Muscle layer of duodenum (tissue), 2 donors: Measurements from ENCODE around the gene PODN.

Experiments
- H3K27ac ChIP-seq: one replicate; pipeline ENCODE4 v1.7.0; 2013; ENCODE audit warnings: mild to moderate bottlenecking, low read length
- H3K27me3 ChIP-seq: one replicate; pipeline ENCODE4 v1.7.0; 2013; ENCODE audit warnings: low read depth, mild to moderate bottlenecking, control low read depth, low read length
- H3K36me3 ChIP-seq, 2 donors: one replicate each; pipeline ENCODE4 v1.7.0; 2013; ENCODE audit warnings: low read length in 2 of 2, control low read depth in 1 of 2, mild to moderate bottlenecking in 1 of 2; ENCODE audit not compliant: insufficient read depth in 2 of 2, control insufficient read depth in 1 of 2
- H3K4me1 ChIP-seq, 2 donors: one replicate each; pipeline ENCODE4 v1.7.0; 2013; ENCODE audit warnings: low read length in 2 of 2, mild to moderate bottlenecking in 2 of 2, control low read depth in 1 of 2, moderate library complexity in 1 of 2; ENCODE audit not compliant: insufficient read depth in 2 of 2, control insufficient read depth in 1 of 2
- H3K4me3 ChIP-seq, 2 donors: one replicate each; pipeline ENCODE4 v1.7.0; 2013; ENCODE audit warnings: low read length in 2 of 2, low read depth in 1 of 2, mild to moderate bottlenecking in 1 of 2
- H3K9me3 ChIP-seq, 2 donors: one replicate each; pipeline ENCODE4 v1.7.0; 2013; ENCODE audit warnings: low read length in 2 of 2, control low read depth in 1 of 2, mild to moderate bottlenecking in 1 of 2; ENCODE audit not compliant: control insufficient read depth in 1 of 2
- donor health status: healthy.

The PODN gene, protein sequence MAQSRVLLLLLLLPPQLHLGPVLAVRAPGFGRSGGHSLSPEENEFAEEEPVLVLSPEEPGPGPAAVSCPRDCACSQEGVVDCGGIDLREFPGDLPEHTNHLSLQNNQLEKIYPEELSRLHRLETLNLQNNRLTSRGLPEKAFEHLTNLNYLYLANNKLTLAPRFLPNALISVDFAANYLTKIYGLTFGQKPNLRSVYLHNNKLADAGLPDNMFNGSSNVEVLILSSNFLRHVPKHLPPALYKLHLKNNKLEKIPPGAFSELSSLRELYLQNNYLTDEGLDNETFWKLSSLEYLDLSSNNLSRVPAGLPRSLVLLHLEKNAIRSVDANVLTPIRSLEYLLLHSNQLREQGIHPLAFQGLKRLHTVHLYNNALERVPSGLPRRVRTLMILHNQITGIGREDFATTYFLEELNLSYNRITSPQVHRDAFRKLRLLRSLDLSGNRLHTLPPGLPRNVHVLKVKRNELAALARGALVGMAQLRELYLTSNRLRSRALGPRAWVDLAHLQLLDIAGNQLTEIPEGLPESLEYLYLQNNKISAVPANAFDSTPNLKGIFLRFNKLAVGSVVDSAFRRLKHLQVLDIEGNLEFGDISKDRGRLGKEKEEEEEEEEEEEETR

DNA sequence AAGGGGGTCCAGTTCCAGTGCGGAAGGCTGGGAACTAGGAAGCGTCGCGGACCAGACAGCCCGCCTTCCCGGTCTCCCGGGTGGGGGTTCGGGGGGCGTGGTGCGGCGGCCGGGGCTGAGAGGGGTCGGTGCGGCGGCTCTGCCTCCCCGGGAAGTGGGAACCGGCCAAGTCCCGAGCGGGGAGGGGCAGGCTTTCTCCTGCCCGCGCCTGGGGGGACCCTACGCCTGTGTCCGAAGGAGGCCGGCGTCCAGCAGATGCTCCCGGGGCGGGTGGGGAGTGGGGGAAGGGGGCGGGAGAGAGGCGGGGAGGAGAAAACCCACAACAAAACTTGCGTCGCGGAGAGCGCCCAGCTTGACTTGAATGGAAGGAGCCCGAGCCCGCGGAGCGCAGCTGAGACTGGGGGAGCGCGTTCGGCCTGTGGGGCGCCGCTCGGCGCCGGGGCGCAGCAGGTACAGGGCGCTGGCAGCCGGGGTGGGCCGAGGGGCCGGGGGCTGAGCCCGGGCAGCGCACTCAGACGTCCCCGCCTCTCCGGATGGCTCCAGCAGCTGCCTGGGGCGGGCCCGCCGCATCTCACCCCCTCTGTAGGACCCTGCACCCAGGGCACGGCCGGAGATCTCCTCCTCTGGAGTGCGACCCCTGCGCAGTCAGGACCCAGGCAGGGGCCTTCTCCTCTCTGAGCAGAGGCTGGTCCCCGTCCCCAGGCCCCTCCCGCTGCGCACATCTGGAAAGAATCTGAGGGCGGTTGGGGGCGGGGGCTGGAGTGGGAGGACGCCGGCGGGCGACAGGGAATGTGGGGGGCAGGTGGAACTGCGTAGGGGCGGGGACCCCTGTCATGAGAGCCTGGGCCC, at the start of gene PODN:
Gene PODN, plus strand, starts transcription at position 355 of the 849 bp plus-strand sequence. CDS start 7,643 bp downstream, outside the sequence.
- peaks cover 0 to 30% of the 10 kb centered on the region in 2 donors for H3K4me1 ChIP-seq
- H3K27ac ChIP-seq: peak within 1 kb of the TSS; percentile 40
- no peaks in the 10 kb centered on the region for H3K9me3 ChIP-seq
- no peaks in the 10 kb centered on the region for H3K36me3 ChIP-seq
- peaks cover 7% of the 10 kb centered on the region for H3K27me3 ChIP-seq
- peak within 1 kb of the TSS; percentile 45 to 70 for H3K4me3 ChIP-seq

DNA sequence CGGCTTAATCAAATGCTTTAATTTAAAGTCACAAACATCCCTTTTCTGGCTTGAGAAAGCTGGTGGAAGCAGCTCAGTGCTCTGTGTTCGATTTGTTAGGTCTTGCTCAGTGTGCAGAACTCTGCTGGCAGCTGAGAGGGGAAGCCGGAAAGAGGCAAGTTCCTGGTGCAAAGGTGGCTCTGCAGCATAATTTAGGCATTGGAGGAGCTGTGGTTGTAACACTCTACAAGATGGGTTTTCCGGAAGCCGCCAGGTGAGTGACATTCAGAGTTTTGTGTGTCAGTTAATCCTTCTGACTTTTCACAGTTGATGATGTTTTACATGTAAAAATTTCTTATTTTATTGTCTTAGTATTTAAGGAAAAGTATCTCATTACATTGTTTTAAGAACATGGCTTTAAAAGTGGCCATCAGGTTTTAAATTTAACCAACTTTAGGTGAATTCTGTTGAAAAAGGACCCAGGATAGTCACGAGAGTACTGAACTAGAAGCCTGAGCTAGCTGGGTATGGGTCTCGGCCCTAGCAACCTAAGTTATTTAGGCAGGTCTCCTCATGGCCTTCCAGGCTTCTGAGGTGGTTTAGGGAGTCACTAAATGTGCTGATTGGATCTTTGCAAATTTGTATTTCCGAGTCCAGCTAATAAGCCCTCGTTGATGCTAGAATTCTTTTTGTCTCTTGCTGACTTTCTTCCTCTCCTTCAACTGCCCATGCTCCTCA, 47.1 kb upstream of the PODN start:
- Histone ChIP-seq H3K27me3 (no peaks in the 10 kb centered on the region), H3K4me3 (peak overlapping the region; percentile 84 to 85), H3K9me3 (no peaks in the 10 kb centered on the region), H3K36me3 (no peaks in the 10 kb centered on the region), H3K4me1 (peaks cover 0 to 12% of the 10 kb centered on the region in 2 donors), H3K27ac (peak overlapping the region; percentile 72)

DNA sequence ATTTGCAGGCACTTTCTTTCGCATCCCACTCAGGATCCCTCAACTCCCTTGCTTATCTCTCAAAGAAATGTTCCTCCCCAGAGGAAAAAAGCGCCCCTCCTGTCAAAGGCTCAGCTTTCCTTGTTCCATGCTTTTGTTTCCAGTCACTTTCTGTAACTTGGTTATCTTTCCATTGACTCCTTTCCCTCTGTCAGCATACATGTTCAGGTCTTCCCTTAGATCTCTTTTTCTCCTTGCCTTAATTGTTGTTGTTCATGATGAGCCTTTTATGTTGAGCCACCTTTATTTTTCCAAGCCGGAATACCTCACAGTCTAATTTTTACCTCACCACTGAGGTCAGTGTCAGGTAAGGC, 46.5 kb upstream of the PODN start:
- Histone ChIP-seq H3K4me3 (peak overlapping the region; percentile 84 to 85), H3K36me3 (no peaks in the 10 kb centered on the region), H3K9me3 (no peaks in the 10 kb centered on the region), H3K27me3 (no peaks in the 10 kb centered on the region), H3K27ac (peak overlapping the region; percentile 72), H3K4me1 (peaks cover 0 to 12% of the 10 kb centered on the region in 2 donors)

DNA sequence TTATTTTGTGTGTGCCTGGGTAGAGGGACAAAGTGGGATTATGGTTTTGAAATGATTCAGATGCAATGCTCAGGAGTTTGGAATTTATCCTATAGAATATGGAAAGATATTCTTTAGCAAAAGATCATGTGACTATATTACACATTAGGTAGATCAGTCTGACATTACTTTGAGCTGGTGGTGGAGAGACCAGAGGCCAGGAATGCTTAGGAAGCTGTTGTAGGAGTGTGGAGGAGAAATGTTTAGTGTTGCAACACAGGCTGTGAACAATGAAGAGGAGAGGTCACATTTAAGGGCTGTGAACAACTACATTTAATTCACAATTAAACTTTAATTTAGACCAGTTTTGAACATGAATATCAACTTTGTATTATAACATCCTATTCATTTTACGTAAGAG, 45.3 kb upstream of the PODN start:
- Histone ChIP-seq H3K27me3 (no peaks in the 10 kb centered on the region), H3K4me3 (no peak overlapping the region), H3K36me3 (no peaks in the 10 kb centered on the region), H3K4me1 (peaks cover 0 to 12% of the 10 kb centered on the region in 2 donors), H3K27ac (no peak overlapping the region), H3K9me3 (no peaks in the 10 kb centered on the region)

DNA sequence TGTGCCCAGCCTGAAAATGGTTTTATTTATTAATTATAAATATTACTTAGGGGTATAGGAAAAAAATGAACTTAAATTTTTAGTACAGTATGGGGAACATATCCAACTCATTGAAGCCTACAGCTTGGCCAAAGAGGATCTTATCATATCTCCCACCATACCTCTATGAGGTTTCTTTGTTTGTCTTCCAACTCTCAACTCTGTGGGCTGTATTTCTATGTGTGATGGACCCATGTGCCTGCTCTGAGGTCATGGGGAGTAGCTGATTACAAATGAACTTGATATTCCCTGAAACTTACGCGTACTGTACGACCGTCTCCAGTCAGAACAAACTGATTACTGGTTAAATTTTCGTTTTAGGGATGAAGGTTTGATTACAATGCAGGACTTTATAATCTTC, 41.4 kb upstream of the PODN start:
- no peaks in the 10 kb centered on the region for H3K36me3 ChIP-seq
- H3K9me3 ChIP-seq: no peaks in the 10 kb centered on the region
- peaks cover 3 to 22% of the 10 kb centered on the region in 2 donors for H3K4me1 ChIP-seq
- no peaks in the 10 kb centered on the region for H3K27me3 ChIP-seq
- no peak overlapping the region for H3K27ac ChIP-seq
- H3K4me3 ChIP-seq: no peak overlapping the region

DNA sequence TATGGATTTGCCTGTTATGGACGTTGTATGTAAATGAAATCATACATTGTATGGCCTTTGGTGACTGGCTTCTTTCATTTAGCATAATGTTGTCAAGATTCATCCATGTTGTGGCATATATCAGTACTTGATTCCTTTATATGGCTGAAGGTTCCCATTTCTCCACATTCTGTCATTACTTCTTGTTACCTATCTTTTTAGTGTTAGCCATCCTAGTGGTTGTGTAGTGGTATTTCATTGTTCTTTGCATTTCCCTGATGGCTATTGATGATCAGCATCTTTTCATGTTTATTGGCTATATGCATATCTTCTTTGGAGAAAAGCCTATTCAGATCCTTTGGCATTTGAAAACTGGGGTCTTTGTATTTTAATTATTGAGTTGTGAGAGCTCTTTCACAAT, 39.8 kb upstream of the PODN start:
- no peak overlapping the region for H3K27ac ChIP-seq
- H3K9me3 ChIP-seq: no peaks in the 10 kb centered on the region
- H3K4me3 ChIP-seq: no peak overlapping the region
- no peaks in the 10 kb centered on the region for H3K36me3 ChIP-seq
- no peaks in the 10 kb centered on the region for H3K27me3 ChIP-seq
- peaks cover 3 to 15% of the 10 kb centered on the region in 2 donors for H3K4me1 ChIP-seq

DNA sequence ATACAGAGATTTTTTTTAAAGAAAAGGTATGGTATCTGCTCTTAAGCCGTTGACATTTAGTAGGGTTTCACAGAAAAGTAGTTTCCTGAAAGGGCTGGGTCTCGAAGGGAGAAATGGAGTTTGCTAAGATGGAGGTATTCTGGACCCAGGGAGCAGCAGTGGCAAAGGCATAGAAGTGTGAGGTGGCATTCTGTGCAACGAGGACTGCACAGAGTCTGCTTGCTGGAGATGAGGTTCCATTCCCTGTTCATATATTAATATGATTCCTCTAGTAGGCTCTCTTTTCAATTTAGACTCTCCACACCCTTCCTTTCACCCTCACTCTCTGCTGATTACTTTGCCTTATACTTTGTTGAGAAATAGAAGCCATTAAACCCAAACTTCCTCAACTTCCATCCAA, 38.5 kb upstream of the PODN start:
- H3K4me3 ChIP-seq: no peak overlapping the region
- no peaks in the 10 kb centered on the region for H3K9me3 ChIP-seq
- no peaks in the 10 kb centered on the region for H3K36me3 ChIP-seq
- H3K27me3 ChIP-seq: no peaks in the 10 kb centered on the region
- peaks cover 3 to 15% of the 10 kb centered on the region in 2 donors for H3K4me1 ChIP-seq
- no peak overlapping the region for H3K27ac ChIP-seq

DNA sequence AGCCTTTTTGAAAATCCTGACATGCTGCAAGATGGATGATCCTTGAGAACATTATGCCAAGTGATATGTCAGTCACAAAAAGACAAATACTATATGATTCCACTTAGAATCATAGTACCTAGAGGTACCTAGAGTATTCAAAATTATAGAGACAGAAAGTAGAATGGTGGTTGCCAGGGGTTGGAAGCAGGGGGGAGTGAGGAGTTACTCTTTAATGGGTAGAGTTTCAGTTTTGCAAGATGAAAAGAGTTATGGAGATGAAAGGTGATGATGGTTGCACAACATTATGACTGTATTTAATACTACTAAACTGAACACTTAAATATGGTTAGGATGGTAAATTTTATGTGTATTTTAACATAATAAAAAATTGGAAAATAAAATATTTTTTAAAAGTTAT, 37.9 kb upstream of the PODN start:
- Histone ChIP-seq H3K4me1 (peaks cover 3 to 15% of the 10 kb centered on the region in 2 donors), H3K4me3 (no peak overlapping the region), H3K36me3 (peaks cover 0 to 1% of the 10 kb centered on the region in 2 donors), H3K27ac (no peak overlapping the region), H3K27me3 (no peaks in the 10 kb centered on the region), H3K9me3 (no peaks in the 10 kb centered on the region)

DNA sequence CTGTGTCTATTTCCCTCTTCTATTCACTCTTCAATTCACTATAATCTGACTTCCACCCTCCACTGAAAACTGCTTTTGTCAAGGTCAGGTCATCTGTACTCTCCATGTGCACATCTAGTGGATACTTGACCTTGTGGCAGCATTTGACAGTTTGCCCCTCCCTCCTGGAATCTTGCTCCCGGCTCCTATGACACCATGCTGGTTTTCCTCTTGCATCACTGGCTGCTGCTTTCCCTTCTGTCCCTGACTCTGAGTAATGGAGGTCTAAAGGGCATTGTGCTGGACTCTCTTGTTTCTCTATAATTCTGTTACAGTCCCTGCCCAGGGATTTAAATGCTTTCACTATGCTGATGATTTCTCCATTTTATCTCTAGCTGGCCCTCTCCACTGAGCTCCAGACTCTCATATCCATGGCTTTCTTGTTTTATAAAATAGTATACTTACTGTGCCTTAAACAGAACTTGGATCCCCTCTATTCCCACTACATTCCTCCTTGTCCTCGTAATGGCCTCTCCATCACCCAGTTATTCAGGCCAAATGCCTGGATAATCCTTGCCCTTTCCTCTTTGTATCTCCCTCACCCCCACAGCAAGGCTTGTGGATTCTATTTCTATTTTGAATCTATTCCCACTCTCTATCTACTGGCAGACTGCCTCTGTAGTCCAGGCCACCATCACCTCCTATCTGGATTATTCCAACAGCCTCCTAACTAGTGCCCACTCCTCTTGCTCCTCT, 36.8 kb upstream of the PODN start:
- Histone ChIP-seq H3K9me3 (no peaks in the 10 kb centered on the region), H3K36me3 (peaks cover 4 to 7% of the 10 kb centered on the region in 2 donors), H3K4me3 (no peak overlapping the region), H3K27me3 (no peaks in the 10 kb centered on the region), H3K27ac (peak overlapping the region; percentile 47), H3K4me1 (peaks cover 3 to 15% of the 10 kb centered on the region in 2 donors)

DNA sequence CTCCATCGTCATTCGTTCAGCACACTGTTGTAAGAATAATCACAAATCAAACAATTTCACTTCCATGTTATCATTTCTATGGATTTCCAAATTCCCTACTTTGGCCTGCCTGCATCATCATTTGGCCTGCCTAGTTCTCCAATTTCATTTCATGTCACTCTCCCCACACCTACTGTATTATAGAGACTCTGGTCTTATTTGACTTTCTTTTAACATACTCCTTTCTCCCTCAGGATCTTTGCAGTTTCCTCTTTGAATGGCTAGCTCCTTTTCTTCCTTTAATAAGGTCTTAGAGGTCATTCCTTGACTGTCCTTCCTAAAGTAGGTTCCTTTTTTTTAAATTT, 36.3 kb upstream of the PODN start:
- Histone ChIP-seq H3K4me1 (peaks cover 3 to 15% of the 10 kb centered on the region in 2 donors), H3K27ac (peak overlapping the region; percentile 47), H3K4me3 (no peak overlapping the region), H3K27me3 (no peaks in the 10 kb centered on the region), H3K9me3 (no peaks in the 10 kb centered on the region), H3K36me3 (peaks cover 4 to 7% of the 10 kb centered on the region in 2 donors)
